Testis (tissue), 2 donors: ENCODE results near the gene CLDN4.

Experiments used
- POLR2A ChIP-seq: fragments of 450-650 bp; IDR thresholded peaks from one replicate; pipeline ENCODE4 v1.6.1; 2017; ENCODE audit warnings: antibody characterized with exemption, mild to moderate bottlenecking, moderate library complexity
- TF ChIP-seq, protein P1 (sequence below), 3 experiments: fragments of 450-650 bp in 2 of 3; fragments of 200-600 bp in 1 of 3; sonication (generic) in 1 of 3; IDR thresholded peaks; one replicate each; pipeline ENCODE4 v1.5.1; 2016 to 2019; ENCODE audit warnings: antibody characterized with exemption in 3 of 3, mild to moderate bottlenecking in 2 of 3, moderate library complexity in 1 of 3

GRCh38 chr7:73842067-73842976, 11.5 kb downstream of the CLDN4 start, which contains the start of gene METTL27:
- TF ChIP-seq POLR2A: no peak
- TF ChIP-seq, protein P1, sequence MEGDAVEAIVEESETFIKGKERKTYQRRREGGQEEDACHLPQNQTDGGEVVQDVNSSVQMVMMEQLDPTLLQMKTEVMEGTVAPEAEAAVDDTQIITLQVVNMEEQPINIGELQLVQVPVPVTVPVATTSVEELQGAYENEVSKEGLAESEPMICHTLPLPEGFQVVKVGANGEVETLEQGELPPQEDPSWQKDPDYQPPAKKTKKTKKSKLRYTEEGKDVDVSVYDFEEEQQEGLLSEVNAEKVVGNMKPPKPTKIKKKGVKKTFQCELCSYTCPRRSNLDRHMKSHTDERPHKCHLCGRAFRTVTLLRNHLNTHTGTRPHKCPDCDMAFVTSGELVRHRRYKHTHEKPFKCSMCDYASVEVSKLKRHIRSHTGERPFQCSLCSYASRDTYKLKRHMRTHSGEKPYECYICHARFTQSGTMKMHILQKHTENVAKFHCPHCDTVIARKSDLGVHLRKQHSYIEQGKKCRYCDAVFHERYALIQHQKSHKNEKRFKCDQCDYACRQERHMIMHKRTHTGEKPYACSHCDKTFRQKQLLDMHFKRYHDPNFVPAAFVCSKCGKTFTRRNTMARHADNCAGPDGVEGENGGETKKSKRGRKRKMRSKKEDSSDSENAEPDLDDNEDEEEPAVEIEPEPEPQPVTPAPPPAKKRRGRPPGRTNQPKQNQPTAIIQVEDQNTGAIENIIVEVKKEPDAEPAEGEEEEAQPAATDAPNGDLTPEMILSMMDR (IDR thresholded peaks at IDR 0.05): no peak
